Measurements from ENCODE around the gene PLA2G4A. TPM values are rescaled to one million over a fixed set of nuclear protein-coding genes. Genes with fewer than 3 reads are reported as not detected.

PLA2G4A gene
- total RNA-seq, 1 experiment from 2014 or later: not detected

GRCh38 chr1:187013582-187014200 is 184.9 kb downstream of the PLA2G4A start:
- no peak for DNase-seq (ENCODE audit: low read depth)

GRCh38 chr1:187018291-187018690 is 189.5 kb downstream of the PLA2G4A start:
- no peak for DNase-seq (ENCODE audit: low read depth)

- no peak for DNase-seq (ENCODE audit: low read depth)
Observed at GRCh38 chr1:187027253-187027652, 198.5 kb downstream of the PLA2G4A start.

GRCh38 chr1:187032316-187032981 is 203.7 kb downstream of the PLA2G4A start:
- DNase-seq (ENCODE audit: low read depth): no peak

- no peak for DNase-seq (ENCODE audit: low read depth)
Observed at GRCh38 chr1:187032982-187033692, 204.4 kb downstream of the PLA2G4A start.

- no peak for DNase-seq (ENCODE audit: low read depth)
Observed at GRCh38 chr1:187033693-187034390, 205.1 kb downstream of the PLA2G4A start.

- DNase-seq (ENCODE audit: low read depth): no peak
Observed at GRCh38 chr1:187034501-187034900, 205.8 kb downstream of the PLA2G4A start.

- DNase-seq (ENCODE audit: low read depth): no peak
Observed at GRCh38 chr1:187037973-187038553, 209.3 kb downstream of the PLA2G4A start.

Other genes with a start within 250 kb of the PLA2G4A start
- not detected in 2 replicates for gene PTGS2, start 148.5 kb upstream of the PLA2G4A start, total RNA-seq (2014; rRNA removed)

Data from LHCN-M2 (cell line).